Keratinocyte (primary cell): ENCODE results near the gene PLA2G4D.

ENCODE experiments used
- EZH2 ChIP-seq: IDR thresholded peaks from one replicate; pipeline ENCODE4 v1.6.1; 2012; ENCODE audit warnings: inconsistent platforms, mild to moderate bottlenecking, low read length, moderate library complexity
- TF ChIP-seq, protein P1 (sequence below), 3 experiments: IDR thresholded peaks in 1 of 3; conservative IDR thresholded peaks in 1 of 3; optimal IDR thresholded peaks in 1 of 3; 2 replicates in 2 of 3; 3 replicates in 1 of 3; pipeline versions ENCODE3 to v1.5.1; 2011; ENCODE audit warnings: low read length in 3 of 3, mild to moderate bottlenecking in 3 of 3, moderate library complexity in 2 of 3, control low read depth in 1 of 3, inconsistent platforms in 1 of 3; ENCODE audit not compliant: insufficient read depth in 2 of 3; ENCODE audit errors: extremely low read depth in 1 of 3

DNA sequence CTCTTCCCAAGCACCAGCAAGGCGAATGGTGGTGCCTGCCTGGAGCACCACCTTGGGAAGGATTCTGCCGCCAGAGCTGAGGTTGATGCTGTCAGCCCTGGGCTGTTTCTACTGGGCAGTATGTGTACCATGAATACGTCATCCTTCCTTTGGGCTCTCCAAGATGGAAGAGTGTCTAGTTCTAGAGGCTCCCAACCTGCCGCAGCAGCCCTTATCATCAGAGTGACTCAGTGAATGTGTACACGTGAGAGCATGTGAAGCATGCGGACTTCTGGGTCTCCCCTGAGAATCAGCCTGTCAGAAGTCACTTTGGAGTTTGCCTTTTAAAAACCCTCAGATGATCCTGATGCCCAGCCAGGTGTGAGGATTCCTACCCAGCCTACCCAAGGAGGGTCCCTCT, 20.9 kb downstream of the PLA2G4D start:
- TF ChIP-seq, protein P1, sequence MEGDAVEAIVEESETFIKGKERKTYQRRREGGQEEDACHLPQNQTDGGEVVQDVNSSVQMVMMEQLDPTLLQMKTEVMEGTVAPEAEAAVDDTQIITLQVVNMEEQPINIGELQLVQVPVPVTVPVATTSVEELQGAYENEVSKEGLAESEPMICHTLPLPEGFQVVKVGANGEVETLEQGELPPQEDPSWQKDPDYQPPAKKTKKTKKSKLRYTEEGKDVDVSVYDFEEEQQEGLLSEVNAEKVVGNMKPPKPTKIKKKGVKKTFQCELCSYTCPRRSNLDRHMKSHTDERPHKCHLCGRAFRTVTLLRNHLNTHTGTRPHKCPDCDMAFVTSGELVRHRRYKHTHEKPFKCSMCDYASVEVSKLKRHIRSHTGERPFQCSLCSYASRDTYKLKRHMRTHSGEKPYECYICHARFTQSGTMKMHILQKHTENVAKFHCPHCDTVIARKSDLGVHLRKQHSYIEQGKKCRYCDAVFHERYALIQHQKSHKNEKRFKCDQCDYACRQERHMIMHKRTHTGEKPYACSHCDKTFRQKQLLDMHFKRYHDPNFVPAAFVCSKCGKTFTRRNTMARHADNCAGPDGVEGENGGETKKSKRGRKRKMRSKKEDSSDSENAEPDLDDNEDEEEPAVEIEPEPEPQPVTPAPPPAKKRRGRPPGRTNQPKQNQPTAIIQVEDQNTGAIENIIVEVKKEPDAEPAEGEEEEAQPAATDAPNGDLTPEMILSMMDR (optimal IDR thresholded peaks at IDR 0.05 in 1 of 3, IDR thresholded peaks at IDR 0.05 in 1 of 3, conservative IDR thresholded peaks at IDR 0.05 in 1 of 3; ENCODE audit: extremely low read depth in 1 of 3, insufficient read depth in 2 of 3, low read length in 3 of 3): no peak
- TF ChIP-seq EZH2: no peak
